Renal cortical epithelial cell (primary cell): Measurements from ENCODE around the gene CALML6. TPM values are rescaled to one million over a fixed set of nuclear protein-coding genes. Genes with fewer than 3 reads are reported as not detected.

ENCODE experiments used
- DNase-seq: peaks from one replicate; pipeline ENCODE4 v3.0.0-alpha.2; 2011; ENCODE audit warnings: low read depth
- total RNA-seq: library from RNA; depleted of rRNA; stranded (reverse); fragments of >200 nt; gene quantifications from 2 replicates; pipeline ENCODE4 v1.2.3, GENCODE V29; 2014

CALML6 gene
- total RNA-seq, 1 donor from 2014 or later: 0.05 TPM

- DNase-seq: no peak
Measured at GRCh38 chr1:1892079-1892762, 22.8 kb upstream of the CALML6 start.

- DNase-seq: no peak
Measured at GRCh38 chr1:1892763-1893120, 22.3 kb upstream of the CALML6 start.

DNA sequence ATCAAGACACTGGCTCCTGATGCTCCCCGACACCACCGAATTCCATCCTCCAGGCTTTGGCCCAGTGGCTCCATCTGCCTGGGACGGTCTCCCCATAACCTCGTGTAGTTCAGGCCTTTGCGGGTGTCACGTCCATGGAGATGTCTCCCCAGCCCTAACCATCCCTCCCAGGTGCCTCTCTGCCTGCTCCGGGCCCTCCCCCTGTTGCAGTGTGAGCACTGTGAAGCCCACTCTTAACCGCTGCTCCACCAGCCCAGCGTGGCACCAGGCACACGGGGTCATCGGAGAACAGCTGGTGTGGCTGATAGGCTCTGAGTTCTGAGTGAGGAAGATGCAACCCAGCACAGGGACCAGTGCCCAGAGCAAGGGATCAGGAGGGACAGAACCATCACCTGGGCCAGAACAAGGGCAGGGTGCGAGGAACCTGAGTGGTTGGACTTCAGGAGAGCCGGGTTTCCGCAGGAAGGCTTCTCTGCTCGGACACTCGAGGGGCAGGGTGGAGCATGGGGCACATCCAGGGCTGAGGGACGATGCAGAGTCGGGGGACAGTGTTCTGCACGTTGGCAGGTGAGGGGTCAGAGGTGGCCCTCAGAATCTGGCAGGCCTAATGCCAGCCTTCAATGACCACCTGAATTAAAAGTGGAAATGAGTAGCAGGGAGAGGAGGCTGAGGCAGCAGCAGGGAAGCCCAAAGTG is 21.6 kb upstream of the CALML6 start:
- DNase-seq: no peak

GRCh38 chr1:1893997-1894353 is 21.1 kb upstream of the CALML6 start:
- no peak for DNase-seq

- DNase-seq: no peak
Measured at GRCh38 chr1:1894354-1895059, 20.6 kb upstream of the CALML6 start.

- no peak for DNase-seq
Measured at GRCh38 chr1:1895060-1895418, 20.0 kb upstream of the CALML6 start.

- DNase-seq: no peak
Measured at GRCh38 chr1:1895456-1896336, 19.4 kb upstream of the CALML6 start.

GRCh38 chr1:1898246-1898933 is 16.7 kb upstream of the CALML6 start:
- no peak for DNase-seq

GRCh38 chr1:1899266-1899966 is 15.6 kb upstream of the CALML6 start:
- DNase-seq: no peak

DNA sequence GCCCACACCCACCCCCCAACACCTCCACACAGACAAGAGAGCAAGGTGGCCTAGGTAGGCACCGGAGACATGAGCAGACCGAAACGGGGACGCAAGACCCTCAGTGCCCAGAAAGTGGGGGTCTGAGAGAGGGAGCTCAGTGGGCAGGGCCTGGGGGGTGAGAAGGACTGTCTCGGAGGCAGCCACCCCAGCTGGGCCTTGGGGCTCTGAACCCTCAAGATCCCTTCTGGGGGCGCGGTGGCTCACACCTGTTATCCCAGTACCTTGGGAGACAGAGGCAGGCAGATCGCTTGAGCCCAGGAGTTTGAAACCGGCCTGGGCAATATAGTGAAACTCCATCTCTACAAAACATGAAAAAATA is 15.1 kb upstream of the CALML6 start:
- DNase-seq: no peak

GRCh38 chr1:1900883-1901640 is 14.0 kb upstream of the CALML6 start:
- no peak for DNase-seq

GRCh38 chr1:1901641-1902294 is 13.3 kb upstream of the CALML6 start:
- no peak for DNase-seq

GRCh38 chr1:1903224-1903623 is 11.8 kb upstream of the CALML6 start:
- DNase-seq: no peak

DNA sequence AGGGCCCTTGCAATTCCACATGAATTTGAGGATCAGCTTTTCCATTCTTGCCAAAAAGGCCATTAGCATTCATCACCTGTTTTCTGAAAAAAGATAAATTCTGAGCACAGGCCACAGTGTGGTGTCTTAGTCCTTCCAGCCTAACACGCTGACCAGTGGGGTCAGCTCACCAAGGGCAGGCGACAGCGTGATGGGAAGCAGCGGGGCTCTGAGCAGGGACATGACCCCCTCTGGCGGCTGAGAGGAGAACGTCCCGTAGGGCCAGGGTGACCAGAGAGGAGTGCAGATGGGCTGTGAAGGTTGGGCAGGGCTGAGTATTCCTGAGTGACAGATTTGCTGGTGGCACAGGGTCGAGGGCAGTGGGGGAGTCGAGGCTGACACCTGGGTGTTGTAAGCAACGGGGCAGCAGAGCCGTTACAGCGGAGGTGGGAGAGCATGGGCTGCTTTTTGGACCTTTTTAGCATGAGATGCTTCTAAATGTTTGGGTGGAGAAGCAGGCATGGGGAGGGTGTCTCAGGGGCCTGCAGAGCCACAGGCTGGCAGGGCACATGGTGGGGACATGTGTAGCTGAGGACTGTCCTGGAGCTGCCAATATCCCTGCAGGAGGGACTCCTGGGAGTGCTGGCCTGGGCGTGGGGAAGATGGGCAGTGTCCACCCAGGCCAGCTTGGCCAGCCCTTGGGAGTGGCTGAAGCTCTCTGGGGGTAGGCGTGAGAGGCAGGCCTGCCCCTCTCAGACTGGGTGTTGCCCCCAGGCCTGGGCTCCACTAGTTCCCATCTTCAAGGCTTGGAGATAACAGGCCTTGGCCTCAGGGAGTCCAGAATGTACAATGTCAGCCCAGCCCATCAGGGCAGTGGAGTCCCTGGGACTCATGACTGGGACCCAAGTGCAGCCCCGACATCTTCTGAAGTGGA is 8.6 kb upstream of the CALML6 start:
- peak; percentile 55 for DNase-seq

DNA sequence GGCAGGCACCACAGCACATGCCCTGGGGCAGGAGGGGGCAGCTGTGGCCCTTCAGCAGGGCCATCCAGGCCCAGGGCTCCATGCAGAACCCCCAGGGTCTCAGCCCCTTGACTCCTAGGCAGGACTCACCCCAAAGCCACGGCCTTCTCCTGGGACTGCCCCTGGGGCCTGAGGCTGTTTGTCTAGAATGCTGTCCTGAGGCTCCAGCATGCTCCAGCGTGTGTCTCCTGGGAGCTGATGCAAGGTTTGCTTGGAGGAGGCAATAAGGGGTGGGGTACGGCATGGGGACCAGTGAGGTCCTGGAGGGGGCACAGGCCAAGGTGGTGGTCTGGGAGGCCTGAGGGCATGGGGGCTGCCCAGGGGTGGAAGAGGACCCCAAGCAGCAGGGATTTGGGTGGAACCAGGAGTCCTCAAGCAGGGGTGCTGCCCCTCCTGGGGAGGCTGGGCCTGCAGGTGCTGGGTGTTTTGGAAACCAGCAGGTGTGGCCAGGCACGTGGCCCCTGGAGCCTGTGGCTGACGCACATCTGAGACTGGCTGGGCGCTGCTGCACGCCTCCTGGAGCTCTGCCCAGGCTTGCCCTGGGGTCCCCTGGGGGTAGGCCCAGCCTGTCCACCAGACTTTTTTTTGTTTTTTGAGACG is 7.8 kb upstream of the CALML6 start:
- DNase-seq: no peak

- DNase-seq: no peak
Measured at GRCh38 chr1:1908506-1908791, 6.6 kb upstream of the CALML6 start.

- no peak for DNase-seq
Measured at GRCh38 chr1:1910033-1910465, 5.0 kb upstream of the CALML6 start.

DNA sequence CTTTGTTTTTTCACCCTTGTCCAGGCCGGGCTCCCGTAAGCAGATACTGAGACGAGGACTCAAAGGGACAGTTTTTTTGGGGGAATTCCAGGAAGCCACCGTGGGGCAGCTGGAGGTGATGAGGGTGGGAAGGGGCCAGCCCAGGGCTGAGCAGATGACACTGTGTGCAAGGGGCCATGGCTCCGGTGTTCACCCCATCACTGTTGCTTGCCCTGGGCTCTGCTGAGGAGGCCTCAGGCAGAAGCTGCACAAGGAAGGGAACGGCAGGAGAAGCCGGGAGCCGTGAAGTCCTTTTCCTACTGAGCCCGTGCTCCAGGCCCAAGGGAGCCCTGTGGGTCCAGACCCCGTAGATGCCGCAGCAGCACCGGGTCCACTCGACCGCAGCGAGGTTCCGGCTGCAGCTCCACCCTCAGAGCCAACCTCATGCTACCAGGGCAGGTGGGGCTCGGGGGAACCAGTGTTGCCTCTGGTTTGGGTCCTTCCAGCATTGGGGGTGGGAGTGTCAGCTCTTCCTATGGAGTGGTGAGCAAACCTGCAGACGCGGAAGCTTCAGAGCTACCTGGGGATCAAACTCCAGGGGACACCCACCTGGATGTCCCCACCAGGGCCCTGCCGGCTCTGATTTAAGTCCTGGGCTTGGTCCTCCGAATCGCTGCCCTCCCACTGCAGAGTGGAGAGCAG is 4.3 kb upstream of the CALML6 start:
- no peak for DNase-seq
